K562 (cell line): Measurements from ENCODE around the gene PELI2.

Source experiments
- ID3 ChIP-seq, 2 experiments: fragments of 250-450 bp in 1 of 2; fragments of 450-650 bp in 1 of 2; sonication (Bioruptor Pico) in 1 of 2; IDR thresholded peaks; 2 replicates each; pipeline versions ENCODE4 v1.6.1 to v1.8.0; 2016 to 2021; ENCODE audit warnings: mild to moderate bottlenecking in 2 of 2, moderate library complexity in 2 of 2, missing compliant biosample characterization in 1 of 2, missing genetic modification characterization in 1 of 2
- PATZ1 ChIP-seq: fragments of 250-450 bp; sonication (Bioruptor Pico); IDR thresholded peaks from 2 replicates; pipeline ENCODE4 v1.5.0; 2020; ENCODE audit warnings: mild to moderate bottlenecking, borderline replicate concordance
- PREB ChIP-seq: sonication (generic); formaldehyde crosslinking; IDR thresholded peaks from 2 replicates; pipeline ENCODE4 v1.8.1; 2023; ENCODE audit warnings: mild to moderate bottlenecking, missing genetic modification reagents
- RBBP5 ChIP-seq: fragments of 200-600 bp; sonication (generic); IDR thresholded peaks from 2 replicates; pipeline ENCODE4 v1.6.1; 2012; ENCODE audit warnings: borderline replicate concordance, mild to moderate bottlenecking, low read length, control low read depth, inconsistent platforms; ENCODE audit not compliant: insufficient read depth, poor library complexity, severe bottlenecking
- SMAD3 ChIP-seq: fragments of 450-650 bp; formaldehyde crosslinking; conservative IDR thresholded peaks from 2 replicates; pipeline ENCODE4 v1.4.0; 2020; ENCODE audit warnings: mild to moderate bottlenecking
- ZHX1 ChIP-seq: fragments of 150-350 bp; conservative IDR thresholded peaks from 2 replicates; pipeline ENCODE4 v1.6.1; 2014; ENCODE audit warnings: low read length
- ZNF263 ChIP-seq: sonication (generic); formaldehyde crosslinking; IDR thresholded peaks from 2 replicates; pipeline ENCODE4 v1.8.0; 2022; ENCODE audit warnings: mild to moderate bottlenecking, missing genetic modification reagents, borderline replicate concordance
- ZNF695 ChIP-seq: fragments of 450-650 bp; formaldehyde crosslinking; IDR thresholded peaks from 2 replicates; pipeline ENCODE4 v1.4.0; 2020; ENCODE audit warnings: mild to moderate bottlenecking, moderate library complexity
- ZNF707 ChIP-seq: fragments of 250-450 bp; sonication (Bioruptor Pico); conservative IDR thresholded peaks from 2 replicates; pipeline ENCODE4 v1.8.0; 2022; ENCODE audit warnings: inconsistent platforms, mild to moderate bottlenecking, moderate library complexity

- TF ChIP-seq ZNF707: no peak
- TF ChIP-seq PATZ1 (CRISPR knock-in tag): no peak
- no peak for TF ChIP-seq ZNF263
- no peak for TF ChIP-seq ID3 (CRISPR knock-in tag; IDR thresholded peaks at IDR 0.05)
- TF ChIP-seq ID3 (tag; IDR thresholded peaks at IDR 0.05): no peak
- no peak for TF ChIP-seq SMAD3 (CRISPR knock-in tag)
- TF ChIP-seq ZNF695: no peak
- no peak for TF ChIP-seq PREB (CRISPR knock-in tag)
- TF ChIP-seq ZHX1: no peak
- no peak for TF ChIP-seq RBBP5
Measured at GRCh38 chr14:56331592-56332216, 213.5 kb downstream of the PELI2 start.
